Fibroblast of villous mesenchyme (primary cell): Measurements from ENCODE around the gene TCERG1L. TPM values are rescaled to one million over a fixed set of nuclear protein-coding genes. Genes with fewer than 3 reads are reported as not detected.

Source experiments
- DNase-seq: peaks from one replicate; pipeline ENCODE4 v3.0.0-alpha.2; 2010; ENCODE audit warnings: low read depth
- H3K4me3 ChIP-seq: 2 replicates; pipeline ENCODE4 v1.5.1; 2011; ENCODE audit warnings: low read depth, mild to moderate bottlenecking, low read length
- total RNA-seq: library from RNA; depleted of rRNA; stranded (reverse); fragments of >200 nt; gene quantifications from 2 replicates; pipeline ENCODE4 v1.2.3, GENCODE V29; 2012
- TF ChIP-seq, protein P1 (sequence below): IDR thresholded peaks from 2 replicates; pipeline ENCODE4 v1.5.1; 2012; ENCODE audit warnings: low read depth, mild to moderate bottlenecking, low read length; ENCODE audit not compliant: insufficient read depth

TCERG1L gene
- total RNA-seq, 1 donor, result not detected

DNA sequence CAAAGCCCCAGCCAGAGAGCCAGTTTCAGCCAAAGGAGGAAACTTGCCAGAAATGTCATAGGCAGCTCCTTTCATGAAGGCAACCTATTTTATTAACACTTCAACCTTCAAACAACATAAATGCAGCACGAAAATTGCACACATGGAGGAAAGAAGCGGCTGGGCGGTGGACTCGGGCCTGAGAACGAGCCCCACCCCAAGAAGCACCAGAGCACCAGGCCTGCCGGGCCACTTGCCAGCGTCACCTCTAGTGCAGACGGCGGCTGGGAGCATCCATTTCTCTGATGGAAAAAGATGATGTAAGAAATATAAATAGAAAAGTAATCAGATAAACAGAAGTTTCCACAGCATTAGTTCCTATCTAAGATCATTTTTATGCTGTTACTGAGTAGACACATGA lies 100.0 kb downstream of the TCERG1L start:
- DNase-seq, result no peak
- no peak overlapping the region for H3K4me3 ChIP-seq
- TF ChIP-seq, protein P1, sequence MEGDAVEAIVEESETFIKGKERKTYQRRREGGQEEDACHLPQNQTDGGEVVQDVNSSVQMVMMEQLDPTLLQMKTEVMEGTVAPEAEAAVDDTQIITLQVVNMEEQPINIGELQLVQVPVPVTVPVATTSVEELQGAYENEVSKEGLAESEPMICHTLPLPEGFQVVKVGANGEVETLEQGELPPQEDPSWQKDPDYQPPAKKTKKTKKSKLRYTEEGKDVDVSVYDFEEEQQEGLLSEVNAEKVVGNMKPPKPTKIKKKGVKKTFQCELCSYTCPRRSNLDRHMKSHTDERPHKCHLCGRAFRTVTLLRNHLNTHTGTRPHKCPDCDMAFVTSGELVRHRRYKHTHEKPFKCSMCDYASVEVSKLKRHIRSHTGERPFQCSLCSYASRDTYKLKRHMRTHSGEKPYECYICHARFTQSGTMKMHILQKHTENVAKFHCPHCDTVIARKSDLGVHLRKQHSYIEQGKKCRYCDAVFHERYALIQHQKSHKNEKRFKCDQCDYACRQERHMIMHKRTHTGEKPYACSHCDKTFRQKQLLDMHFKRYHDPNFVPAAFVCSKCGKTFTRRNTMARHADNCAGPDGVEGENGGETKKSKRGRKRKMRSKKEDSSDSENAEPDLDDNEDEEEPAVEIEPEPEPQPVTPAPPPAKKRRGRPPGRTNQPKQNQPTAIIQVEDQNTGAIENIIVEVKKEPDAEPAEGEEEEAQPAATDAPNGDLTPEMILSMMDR, result no peak

DNA sequence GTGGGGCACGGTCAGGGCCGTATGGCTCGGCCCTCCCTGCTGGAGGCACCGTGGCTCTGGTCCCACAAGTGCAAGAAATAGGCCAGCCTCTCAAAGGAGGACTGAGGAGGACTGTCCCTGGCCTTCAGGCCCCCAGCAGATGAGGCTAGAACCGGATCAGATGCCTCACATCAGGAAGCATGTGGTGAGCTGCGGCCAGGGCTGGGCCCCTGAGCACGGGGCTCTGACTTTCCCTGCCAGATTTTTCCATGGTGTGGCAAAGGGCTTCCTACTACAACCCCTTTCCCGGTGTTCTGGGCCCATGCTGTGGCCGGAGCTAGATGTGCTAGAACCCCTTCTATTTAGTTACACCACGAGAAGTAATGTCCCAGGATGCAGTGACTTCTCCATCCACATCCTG lies 100.4 kb downstream of the TCERG1L start:
- DNase-seq, result no peak
- TF ChIP-seq, protein P1, result no peak
- no peak overlapping the region for H3K4me3 ChIP-seq

DNA sequence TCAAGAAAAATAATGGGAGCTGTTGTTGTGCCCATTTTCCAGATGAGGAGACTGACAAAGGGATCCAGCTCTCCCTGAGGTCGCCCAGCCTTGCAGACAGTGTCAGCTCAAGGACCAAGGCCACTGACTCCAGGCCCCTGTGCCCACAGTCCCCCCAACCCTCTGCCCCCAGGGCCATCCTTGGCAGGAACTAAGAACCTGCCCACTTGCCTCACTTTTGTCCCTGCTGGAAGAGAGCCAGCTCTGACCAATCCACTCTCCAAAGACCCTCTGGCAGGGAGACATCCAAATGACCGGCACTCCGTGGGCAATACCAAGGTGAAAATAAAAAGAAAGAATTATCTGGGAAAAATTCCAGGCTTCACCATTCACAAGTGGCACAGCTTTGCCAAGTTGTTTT lies 101.3 kb downstream of the TCERG1L start:
- no peak for DNase-seq
- TF ChIP-seq, protein P1, result no peak
- H3K4me3 ChIP-seq, result no peak overlapping the region

DNA sequence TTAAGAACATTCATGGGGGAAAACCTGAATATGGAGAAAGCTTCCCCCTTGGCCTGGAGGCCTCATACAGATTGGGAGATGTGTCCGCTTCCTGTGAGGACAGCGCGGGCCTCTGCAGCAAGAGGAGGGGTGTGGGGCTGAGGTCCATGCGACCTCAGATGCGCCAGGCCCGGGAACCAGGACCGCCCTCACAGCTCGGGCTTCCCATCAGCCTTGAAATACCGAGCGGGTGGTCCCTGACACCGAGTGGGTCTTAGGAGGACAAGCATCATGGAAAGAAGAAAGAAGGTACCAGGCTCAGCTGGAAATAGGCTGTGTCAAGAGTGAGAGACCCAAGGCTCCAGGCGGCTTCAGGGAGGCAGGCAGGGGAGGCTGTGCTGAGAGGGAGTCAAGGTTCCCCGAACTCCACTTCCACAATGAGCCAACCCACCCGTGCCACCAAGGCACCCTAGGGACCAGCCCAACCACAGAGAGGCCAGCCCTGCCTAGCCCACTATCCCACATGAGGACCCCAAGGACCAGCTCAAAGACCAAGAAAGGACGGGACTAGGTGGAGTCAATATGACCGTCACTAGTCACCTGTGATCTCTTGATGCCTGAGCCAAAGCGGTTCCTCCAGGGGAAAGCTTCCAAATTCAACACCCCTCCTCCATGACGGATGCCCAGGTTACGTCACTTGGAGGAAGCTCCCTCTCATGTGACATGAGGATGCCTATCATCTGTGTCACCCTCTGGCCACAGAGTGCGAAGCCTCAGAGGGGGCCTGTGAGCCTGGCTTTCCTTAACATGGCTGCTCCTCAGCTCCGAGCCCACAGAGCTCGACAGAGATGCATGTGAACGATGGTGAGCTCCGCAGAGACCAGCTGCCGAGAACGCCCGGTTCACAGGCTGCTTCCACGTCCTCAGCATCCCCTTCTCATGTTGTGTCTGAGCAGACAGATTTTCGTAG lies 103.7 kb downstream of the TCERG1L start:
- TF ChIP-seq, protein P1, result no peak
- H3K4me3 ChIP-seq, result no peak overlapping the region
- no peak for DNase-seq

DNA sequence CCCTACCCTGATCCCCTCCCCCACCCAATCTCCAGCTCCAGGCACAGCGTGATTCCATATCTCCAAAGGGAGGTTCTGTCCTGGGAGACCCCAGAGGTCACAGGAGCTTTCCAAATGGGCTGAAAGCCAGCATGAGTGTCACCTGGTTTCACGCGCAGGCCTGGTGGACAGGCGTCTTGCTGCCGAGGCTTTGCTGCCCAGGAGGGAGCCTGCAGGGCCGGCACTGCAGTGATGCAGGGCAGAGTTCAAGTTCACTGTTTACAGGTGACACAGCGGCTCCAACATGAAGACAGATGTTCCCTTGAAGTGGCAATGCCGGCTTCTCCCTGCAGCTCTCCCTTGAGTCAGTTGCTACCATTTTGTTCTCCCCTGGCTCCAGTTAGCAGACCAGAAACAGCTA lies 104.3 kb downstream of the TCERG1L start:
- TF ChIP-seq, protein P1, result no peak
- DNase-seq, result no peak
- no peak overlapping the region for H3K4me3 ChIP-seq

DNA sequence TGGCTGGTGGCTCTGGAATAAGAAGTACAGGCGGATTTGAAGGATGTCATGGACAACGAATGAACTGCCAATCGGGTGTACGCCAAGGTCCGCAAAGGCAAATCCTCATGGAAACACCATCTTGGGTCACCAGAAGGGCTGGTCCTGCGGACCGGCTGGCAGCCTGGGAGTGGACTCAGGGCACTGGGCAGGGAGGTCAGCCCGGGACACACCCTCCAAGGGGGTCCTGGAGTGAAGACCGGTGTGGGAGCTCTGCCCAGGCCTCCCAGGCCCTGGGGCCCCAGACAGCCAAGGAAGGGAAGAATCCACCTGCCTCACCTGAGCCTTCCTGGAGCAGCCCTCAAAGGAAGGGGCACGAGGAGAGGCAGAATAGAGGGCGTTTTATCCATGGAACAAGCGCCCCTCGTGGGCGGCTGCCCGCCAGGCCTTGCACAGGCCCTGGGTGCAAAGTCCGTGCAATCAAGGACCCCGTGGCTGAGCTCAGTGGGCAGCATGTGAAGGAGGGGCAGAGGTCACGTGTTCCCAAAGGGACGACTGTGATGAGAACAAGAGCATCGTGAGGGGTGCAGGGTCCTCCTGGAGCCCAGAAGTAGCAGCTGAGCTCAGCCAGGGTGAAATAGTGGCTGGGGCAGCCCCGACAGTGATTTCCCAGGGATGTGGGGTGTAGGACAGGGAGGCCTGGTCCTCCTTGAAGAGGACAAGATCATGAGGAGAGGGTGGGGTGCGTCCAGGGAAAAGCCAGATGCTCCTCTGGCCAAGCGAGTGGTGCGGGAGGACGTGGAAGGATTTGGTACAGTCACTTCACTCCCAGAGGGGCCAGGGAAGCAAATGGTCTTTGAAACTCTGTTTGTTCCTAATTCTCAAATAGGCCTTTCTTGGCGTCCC lies 105.2 kb downstream of the TCERG1L start:
- no peak for DNase-seq
- TF ChIP-seq, protein P1, result no peak
- no peak overlapping the region for H3K4me3 ChIP-seq
